ENCODE results near the gene PTPN3.

- TF ChIP-seq EZH2phosphoT487 (conservative IDR thresholded peaks at IDR 0.05; ENCODE audit: low read length) (no peak), CTCF (IDR thresholded peaks at IDR 0.05; ENCODE audit: insufficient read depth, low read length, poor library complexity, severe bottlenecking) (no peak)
Measured at GRCh38 chr9:109509611-109510010, 11.5 kb upstream of the PTPN3 start.

All from SU-DHL-6 (cell line).